Ascending aorta (tissue), 2 donors: Measurements from ENCODE around the gene ATP2B2. TPM values are rescaled to one million over a fixed set of nuclear protein-coding genes. Genes with fewer than 3 reads are reported as not detected.

Experiments
- DNase-seq, 2 donors: peaks; one replicate each; pipeline ENCODE4 v3.0.0-alpha.2; 2019; ENCODE audit warnings: low spot score in 2 of 2
- H3K27ac ChIP-seq, 2 donors: fragments of 200-600 bp; sonication (generic); one replicate each; pipeline ENCODE4 v1.5.1; 2016 to 2017; ENCODE audit warnings: mild to moderate bottlenecking in 1 of 2
- H3K27me3 ChIP-seq: fragments of 200-600 bp; sonication (generic); one replicate; pipeline ENCODE4 v1.5.1; 2017
- H3K36me3 ChIP-seq, 2 donors: fragments of 200-600 bp; sonication (generic); one replicate each; pipeline ENCODE4 v1.5.1; 2016
- H3K4me1 ChIP-seq, 2 donors: fragments of 200-600 bp; sonication (generic); one replicate each; pipeline ENCODE4 v1.5.1; 2016 to 2017; ENCODE audit warnings: mild to moderate bottlenecking in 1 of 2
- H3K4me3 ChIP-seq, 2 donors: fragments of 200-600 bp; sonication (generic); one replicate each; pipeline ENCODE4 v1.5.1; 2016 to 2017; ENCODE audit warnings: mild to moderate bottlenecking in 1 of 2
- H3K9me3 ChIP-seq, 2 donors: fragments of 200-600 bp; sonication (generic); one replicate each; pipeline ENCODE4 v1.5.1; 2016
- intact Hi-C: fragments of 100-400 bp; cut with DNase I; formaldehyde crosslinking; loops from one replicate; pipeline ENCODE4 v1.15.1; 2023
- total RNA-seq: library from RNA; depleted of rRNA; stranded (reverse); fragments of >200 nt; gene quantifications from one replicate; pipeline ENCODE4 v1.1.0, GENCODE V29; 2016
- TF ChIP-seq, protein P1 (sequence below), 3 experiments: fragments of 200-600 bp in 2 of 3; fragments of 450-650 bp in 1 of 3; sonication (generic) in 2 of 3; IDR thresholded peaks; one replicate each; pipeline ENCODE4 v1.5.1; 2016 to 2019; ENCODE audit warnings: antibody characterized with exemption in 3 of 3, mild to moderate bottlenecking in 1 of 3, moderate library complexity in 1 of 3

The ATP2B2 gene
- total RNA-seq, 1 donor from 2014 or later: not detected

DNA sequence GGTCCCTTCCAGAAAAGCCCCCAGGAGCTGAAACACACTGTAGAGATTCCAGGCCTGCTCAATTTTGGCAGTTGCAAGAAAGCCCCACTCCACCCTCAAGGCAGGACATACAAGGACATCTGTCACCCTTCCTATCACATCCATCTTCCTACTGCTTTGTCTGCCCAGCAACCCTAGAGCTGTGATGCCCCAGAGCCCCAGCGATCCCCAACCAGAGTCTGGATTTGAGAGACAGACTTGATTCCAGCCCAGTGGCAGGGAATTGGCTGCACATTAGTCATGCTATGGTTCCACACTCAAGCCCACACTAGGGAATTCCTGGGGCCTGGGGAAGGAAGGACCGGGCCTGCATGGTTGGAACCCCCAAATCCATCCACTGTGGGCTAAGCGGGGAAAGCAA is 56.8 kb downstream of the ATP2B2 start:
- no peaks in the 10 kb centered on the region for H3K4me1 ChIP-seq
- intact Hi-C loops: no loop called here
- TF ChIP-seq, protein P1, sequence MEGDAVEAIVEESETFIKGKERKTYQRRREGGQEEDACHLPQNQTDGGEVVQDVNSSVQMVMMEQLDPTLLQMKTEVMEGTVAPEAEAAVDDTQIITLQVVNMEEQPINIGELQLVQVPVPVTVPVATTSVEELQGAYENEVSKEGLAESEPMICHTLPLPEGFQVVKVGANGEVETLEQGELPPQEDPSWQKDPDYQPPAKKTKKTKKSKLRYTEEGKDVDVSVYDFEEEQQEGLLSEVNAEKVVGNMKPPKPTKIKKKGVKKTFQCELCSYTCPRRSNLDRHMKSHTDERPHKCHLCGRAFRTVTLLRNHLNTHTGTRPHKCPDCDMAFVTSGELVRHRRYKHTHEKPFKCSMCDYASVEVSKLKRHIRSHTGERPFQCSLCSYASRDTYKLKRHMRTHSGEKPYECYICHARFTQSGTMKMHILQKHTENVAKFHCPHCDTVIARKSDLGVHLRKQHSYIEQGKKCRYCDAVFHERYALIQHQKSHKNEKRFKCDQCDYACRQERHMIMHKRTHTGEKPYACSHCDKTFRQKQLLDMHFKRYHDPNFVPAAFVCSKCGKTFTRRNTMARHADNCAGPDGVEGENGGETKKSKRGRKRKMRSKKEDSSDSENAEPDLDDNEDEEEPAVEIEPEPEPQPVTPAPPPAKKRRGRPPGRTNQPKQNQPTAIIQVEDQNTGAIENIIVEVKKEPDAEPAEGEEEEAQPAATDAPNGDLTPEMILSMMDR (IDR thresholded peaks at IDR 0.05): no peak
- no peak for DNase-seq
- no peaks in the 10 kb centered on the region for H3K9me3 ChIP-seq
- no peak overlapping the region for H3K27ac ChIP-seq
- H3K4me3 ChIP-seq: no peak overlapping the region
- H3K36me3 ChIP-seq: no peaks in the 10 kb centered on the region
- no peaks in the 10 kb centered on the region for H3K27me3 ChIP-seq

DNA sequence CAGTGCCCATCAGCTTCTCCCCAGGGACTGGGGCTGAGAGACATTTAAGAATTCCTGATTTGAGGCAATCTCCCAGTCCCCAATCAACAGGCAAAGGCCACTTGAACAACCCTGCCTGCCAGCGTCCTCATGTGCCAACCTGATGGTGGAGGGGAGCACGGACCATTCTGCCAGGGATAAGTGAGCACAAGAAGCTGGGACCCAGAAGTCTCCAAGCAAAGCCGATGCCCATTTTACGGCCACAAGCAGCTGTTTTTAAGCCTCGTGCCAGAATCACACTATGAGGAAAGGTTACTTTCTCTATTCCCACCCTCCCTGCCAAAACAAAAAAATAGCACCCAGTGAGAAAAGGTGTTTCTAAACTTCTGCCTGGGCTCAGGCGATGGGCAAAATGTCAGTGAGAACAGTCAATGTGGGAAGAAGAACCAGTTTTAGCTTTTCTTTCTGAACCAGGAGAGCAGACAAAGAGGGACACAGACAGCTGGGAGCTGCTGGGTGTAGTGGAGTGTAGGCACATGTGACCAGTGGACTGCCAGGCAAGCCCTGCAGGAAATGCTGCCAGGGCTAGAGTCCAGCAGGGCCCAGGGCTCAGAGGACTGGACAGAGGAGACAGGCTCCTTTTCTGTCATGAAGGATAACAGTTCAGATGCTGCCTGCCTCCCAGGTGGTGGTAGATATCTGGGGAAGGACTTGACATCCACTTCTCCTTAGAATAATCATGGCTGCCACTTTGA is 57.7 kb downstream of the ATP2B2 start:
- Histone ChIP-seq H3K4me3 (no peak overlapping the region), H3K27me3 (no peaks in the 10 kb centered on the region), H3K36me3 (no peaks in the 10 kb centered on the region), H3K27ac (no peak overlapping the region), H3K4me1 (no peaks in the 10 kb centered on the region), H3K9me3 (no peaks in the 10 kb centered on the region)
- DNase-seq: no peak
- TF ChIP-seq, protein P1 (IDR thresholded peaks at IDR 0.05): no peak
- intact Hi-C loops: no loop called here

DNA sequence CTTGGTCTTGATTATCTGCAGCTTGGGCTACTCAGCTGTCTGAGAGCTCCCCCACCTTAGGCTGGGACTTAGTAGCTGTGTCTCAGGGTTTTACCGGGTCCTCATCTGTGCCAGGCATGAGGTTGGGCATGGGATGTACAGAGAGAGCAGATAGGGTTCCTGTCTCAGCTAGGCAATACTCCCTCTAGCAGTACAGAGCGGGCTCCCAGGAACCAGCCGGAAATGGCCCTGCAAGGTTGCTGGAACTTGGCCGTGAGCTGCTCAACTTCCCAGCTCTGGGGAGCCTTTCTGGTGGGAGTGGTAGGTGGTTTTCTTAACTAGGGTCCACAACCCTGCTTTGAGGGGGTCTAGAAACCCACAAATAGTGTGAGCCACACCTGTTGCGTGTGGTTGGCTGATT is 58.3 kb downstream of the ATP2B2 start:
- H3K27me3 ChIP-seq: no peaks in the 10 kb centered on the region
- H3K36me3 ChIP-seq: no peaks in the 10 kb centered on the region
- H3K27ac ChIP-seq: no peak overlapping the region
- no peaks in the 10 kb centered on the region for H3K4me1 ChIP-seq
- H3K4me3 ChIP-seq: no peak overlapping the region
- no peak for DNase-seq
- intact Hi-C loops: no loop called here
- TF ChIP-seq, protein P1 (IDR thresholded peaks at IDR 0.05): no peak
- H3K9me3 ChIP-seq: no peaks in the 10 kb centered on the region

DNA sequence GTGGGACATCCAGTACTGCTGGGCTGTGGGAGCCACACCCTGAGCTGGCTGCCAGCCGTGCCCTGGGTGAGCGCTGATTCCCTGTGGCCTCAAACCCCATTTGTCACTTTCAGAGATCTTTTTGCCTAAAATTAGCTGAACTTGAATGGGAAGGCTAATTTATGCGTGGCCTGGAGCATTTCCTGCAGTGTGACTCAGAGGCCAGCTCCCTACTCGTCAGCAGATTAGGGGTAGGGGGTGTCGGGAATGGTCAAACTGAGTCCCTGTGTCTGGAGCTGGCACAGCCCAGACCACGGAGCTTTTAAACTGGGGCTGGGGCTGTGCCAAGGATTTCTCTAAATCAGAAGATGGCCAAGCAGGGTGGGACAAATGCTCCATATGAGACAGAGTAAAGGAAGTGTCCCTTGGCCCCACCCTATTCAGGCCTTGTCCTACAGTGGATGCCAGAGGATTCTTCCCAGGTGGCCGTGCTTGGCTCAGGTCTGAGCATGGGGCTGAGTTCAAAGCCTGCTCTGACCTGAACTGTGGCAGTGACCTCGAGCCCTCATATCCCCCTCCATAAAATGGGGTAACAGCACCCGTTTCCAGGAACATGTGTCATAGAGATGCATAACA is 59.7 kb downstream of the ATP2B2 start:
- H3K27ac ChIP-seq: no peak overlapping the region
- no peak for DNase-seq

DNA sequence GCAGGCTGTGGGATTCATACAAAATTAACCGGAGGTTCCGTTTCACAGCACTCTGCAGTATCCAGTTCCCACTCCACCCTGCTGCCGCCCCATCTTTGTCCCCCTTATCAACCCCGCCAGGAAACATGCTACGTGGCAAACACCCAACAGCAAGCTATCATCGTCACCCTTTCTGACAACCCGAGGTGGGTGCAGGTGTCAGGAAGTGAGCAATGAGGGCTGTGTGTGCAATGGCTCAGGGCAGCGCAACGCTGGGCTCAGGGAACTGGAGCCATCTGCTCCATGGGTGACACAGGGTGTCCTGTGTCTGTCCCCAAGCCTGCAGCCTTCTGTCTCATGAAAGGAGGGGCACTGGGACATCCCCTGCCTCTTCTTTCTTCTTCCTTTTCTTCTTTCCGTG is 60.9 kb downstream of the ATP2B2 start:
- H3K4me1 ChIP-seq: no peaks in the 10 kb centered on the region
- H3K27me3 ChIP-seq: no peaks in the 10 kb centered on the region
- TF ChIP-seq, protein P1 (IDR thresholded peaks at IDR 0.05): no peak
- intact Hi-C loops: no loop called here
- no peak overlapping the region for H3K4me3 ChIP-seq
- DNase-seq: no peak
- no peaks in the 10 kb centered on the region for H3K9me3 ChIP-seq
- H3K27ac ChIP-seq: no peak overlapping the region
- no peaks in the 10 kb centered on the region for H3K36me3 ChIP-seq

More for the DNA sequence above, 59.7 kb downstream of the ATP2B2 start:
- intact Hi-C loops: no loop called here
- Histone ChIP-seq H3K4me3 (no peak overlapping the region), H3K4me1 (no peaks in the 10 kb centered on the region), H3K9me3 (no peaks in the 10 kb centered on the region), H3K36me3 (no peaks in the 10 kb centered on the region), H3K27me3 (no peaks in the 10 kb centered on the region)
- TF ChIP-seq, protein P1 (IDR thresholded peaks at IDR 0.05): no peak
